ENCODE measurements around the gene TRIM29.
A peak's percentile ranks its signal among the peaks of the same experiment; 100 is the strongest.

The TRIM29 gene

GRCh38 chr11:120184371-120184945, 46.5 kb upstream of the TRIM29 start:
- POLR2A ChIA-PET, result no interaction called here
- DNase-seq (ENCODE audit: low read depth, low spot score), result no peak
- TF ChIP-seq CTCF (IDR thresholded peaks at IDR 0.05; ENCODE audit: insufficient read depth, low read length, missing control alignments), result no peak
- CTCF ChIA-PET, result interaction anchor here (1.3 to 7.7 kb wide), 3 partner anchors 13 to 115 kb away, joined by 5 to 107 read pairs (median 6); no protein-coding TSS in a partner anchor
- no peak overlapping the region for H3K4me3 ChIP-seq (ENCODE audit: low read depth, low read length)

- no peak for TF ChIP-seq CTCF (IDR thresholded peaks at IDR 0.05; ENCODE audit: insufficient read depth, low read length, missing control alignments)
- DNase-seq (ENCODE audit: low read depth, low spot score), result no peak
- ChIA-PET CTCF (interaction anchor here (0.8 to 7.7 kb wide), 5 partner anchors 13 to 119 kb away, joined by 3 to 107 read pairs (median 5); no protein-coding TSS in a partner anchor), POLR2A (no interaction called here)
- no peak overlapping the region for H3K4me3 ChIP-seq (ENCODE audit: low read depth, low read length)
These were observed 45.8 kb upstream of the TRIM29 start for GRCh38 chr11:120183701-120184141.

GRCh38 chr11:120182790-120183491, 45.0 kb upstream of the TRIM29 start:
- ChIA-PET POLR2A (no interaction called here), CTCF (interaction anchor here (1.0 to 7.7 kb wide), 2 partner anchors 12 to 117 kb away, joined by 3 to 107 read pairs; no protein-coding TSS in a partner anchor)
- no peak overlapping the region for H3K4me3 ChIP-seq (ENCODE audit: low read depth, low read length)
- TF ChIP-seq CTCF (IDR thresholded peaks at IDR 0.05; ENCODE audit: insufficient read depth, low read length, missing control alignments), result peak; percentile 28
- no peak for DNase-seq (ENCODE audit: low read depth, low spot score)

GRCh38 chr11:120182372-120182771, 44.5 kb upstream of the TRIM29 start:
- TF ChIP-seq CTCF (IDR thresholded peaks at IDR 0.05; ENCODE audit: insufficient read depth, low read length, missing control alignments), result no peak
- ChIA-PET POLR2A (no interaction called here), CTCF (interaction anchor here (1.7 to 7.7 kb wide), 4 partner anchors 11 to 121 kb away, joined by 4 to 159 read pairs (median 118); no protein-coding TSS in a partner anchor)
- DNase-seq (ENCODE audit: low read depth, low spot score), result no peak
- no peak overlapping the region for H3K4me3 ChIP-seq (ENCODE audit: low read depth, low read length)

GRCh38 chr11:120181376-120181975, 43.6 kb upstream of the TRIM29 start:
- ChIA-PET CTCF (interaction anchor here (0.6 to 7.7 kb wide), 9 partner anchors 10 to 622 kb away, joined by 3 to 159 read pairs (median 21); no protein-coding TSS in a partner anchor), POLR2A (interaction anchor here (0.7 to 1.5 kb wide), 3 partner anchors 9 to 41 kb away, joined by 3 to 5 read pairs (median 3); no protein-coding TSS in a partner anchor)

More at GRCh38 chr11:120181376-120181975, 43.6 kb upstream of the TRIM29 start:
- H3K4me3 ChIP-seq (ENCODE audit: low read depth, low read length), result no peak overlapping the region
- DNase-seq (ENCODE audit: low read depth, low spot score), result no peak
- no peak for TF ChIP-seq CTCF (IDR thresholded peaks at IDR 0.05; ENCODE audit: insufficient read depth, low read length, missing control alignments)
